HEK293T (cell line): ENCODE measurements around the gene RIBC2.
A peak's percentile ranks its signal among the peaks of the same experiment; 100 is the strongest.
"Not testable (repeated sequence)": the region's sequence is repeated elsewhere in the genome, so short reads cannot be mapped to it uniquely, and the experiment has no call there.

Experiments
- CTCF ChIA-PET: fragments of 350-600 bp; formaldehyde crosslinking; extraction: SDS; loops from one replicate; lab custom pipeline; 2021; ENCODE audit warnings: antibody characterized with exemption, inconsistent platforms; lab: Yijun Ruan, JAX
- POLR2A ChIA-PET: fragments of 350-600 bp; formaldehyde crosslinking; extraction: SDS; loops from one replicate; lab custom pipeline; 2020; ENCODE audit warnings: antibody characterized with exemption, inconsistent platforms; lab: Yijun Ruan, JAX
- DNase-seq: peaks from one replicate; pipeline ENCODE4 v3.0.0; 2012; ENCODE audit warnings: mixed read lengths; ENCODE audit errors: extremely low spot score
- ARNT ChIP-seq: fragments of 450-650 bp; IDR thresholded peaks from 2 replicates; pipeline ENCODE4 v1.6.1; 2017; ENCODE audit warnings: mild to moderate bottlenecking
- BHLHE40 ChIP-seq: fragments of 450-650 bp; IDR thresholded peaks from 2 replicates; pipeline ENCODE4 v1.6.1; 2016; ENCODE audit warnings: mild to moderate bottlenecking, moderate library complexity, borderline replicate concordance
- CTBP1 ChIP-seq: fragments of 450-650 bp; IDR thresholded peaks from 2 replicates; pipeline ENCODE4 v1.6.1; 2016; ENCODE audit warnings: borderline replicate concordance
- ELF4 ChIP-seq: fragments of 450-650 bp; IDR thresholded peaks from 2 replicates; pipeline ENCODE4 v1.6.1; 2017; ENCODE audit warnings: antibody characterized with exemption
- FOXA1 ChIP-seq: fragments of 450-650 bp; IDR thresholded peaks from 2 replicates; pipeline ENCODE4 v1.6.1; 2016; ENCODE audit warnings: mild to moderate bottlenecking
- FOXK2 ChIP-seq: fragments of 450-650 bp; IDR thresholded peaks from 2 replicates; pipeline ENCODE4 v1.6.1; 2016; ENCODE audit warnings: mild to moderate bottlenecking
- FOXM1 ChIP-seq: fragments of 450-650 bp; IDR thresholded peaks from 2 replicates; pipeline ENCODE4 v1.6.1; 2017; ENCODE audit warnings: mild to moderate bottlenecking, borderline replicate concordance
- HDGF ChIP-seq: fragments of 450-650 bp; IDR thresholded peaks from 2 replicates; pipeline ENCODE4 v1.6.1; 2017; ENCODE audit warnings: antibody characterized with exemption, borderline replicate concordance
- L3MBTL2 ChIP-seq: fragments of 450-650 bp; conservative IDR thresholded peaks from 2 replicates; pipeline ENCODE4 v1.6.1; 2016; ENCODE audit warnings: mild to moderate bottlenecking
- LEF1 ChIP-seq: fragments of 450-650 bp; IDR thresholded peaks from 2 replicates; pipeline ENCODE4 v1.6.1; 2017; ENCODE audit warnings: mild to moderate bottlenecking, borderline replicate concordance
- NFRKB ChIP-seq: fragments of 450-650 bp; IDR thresholded peaks from 2 replicates; pipeline ENCODE4 v1.6.1; 2016; ENCODE audit warnings: mild to moderate bottlenecking, moderate library complexity
- SP1 ChIP-seq: fragments of 450-650 bp; IDR thresholded peaks from 2 replicates; pipeline ENCODE4 v1.6.1; 2017
- SUZ12 ChIP-seq: fragments of 450-650 bp; IDR thresholded peaks from 2 replicates; pipeline ENCODE4 v1.6.1; 2016; ENCODE audit warnings: mild to moderate bottlenecking
- TARDBP ChIP-seq: fragments of 450-650 bp; IDR thresholded peaks from 2 replicates; pipeline ENCODE4 v1.6.1; 2016
- ZNF384 ChIP-seq: fragments of 450-650 bp; IDR thresholded peaks from 2 replicates; pipeline ENCODE4 v1.6.1; 2016
- TF ChIP-seq, protein P1 (sequence below): fragments of 450-650 bp; IDR thresholded peaks from 2 replicates; pipeline ENCODE4 v1.6.1; 2016

Gene RIBC2

DNA sequence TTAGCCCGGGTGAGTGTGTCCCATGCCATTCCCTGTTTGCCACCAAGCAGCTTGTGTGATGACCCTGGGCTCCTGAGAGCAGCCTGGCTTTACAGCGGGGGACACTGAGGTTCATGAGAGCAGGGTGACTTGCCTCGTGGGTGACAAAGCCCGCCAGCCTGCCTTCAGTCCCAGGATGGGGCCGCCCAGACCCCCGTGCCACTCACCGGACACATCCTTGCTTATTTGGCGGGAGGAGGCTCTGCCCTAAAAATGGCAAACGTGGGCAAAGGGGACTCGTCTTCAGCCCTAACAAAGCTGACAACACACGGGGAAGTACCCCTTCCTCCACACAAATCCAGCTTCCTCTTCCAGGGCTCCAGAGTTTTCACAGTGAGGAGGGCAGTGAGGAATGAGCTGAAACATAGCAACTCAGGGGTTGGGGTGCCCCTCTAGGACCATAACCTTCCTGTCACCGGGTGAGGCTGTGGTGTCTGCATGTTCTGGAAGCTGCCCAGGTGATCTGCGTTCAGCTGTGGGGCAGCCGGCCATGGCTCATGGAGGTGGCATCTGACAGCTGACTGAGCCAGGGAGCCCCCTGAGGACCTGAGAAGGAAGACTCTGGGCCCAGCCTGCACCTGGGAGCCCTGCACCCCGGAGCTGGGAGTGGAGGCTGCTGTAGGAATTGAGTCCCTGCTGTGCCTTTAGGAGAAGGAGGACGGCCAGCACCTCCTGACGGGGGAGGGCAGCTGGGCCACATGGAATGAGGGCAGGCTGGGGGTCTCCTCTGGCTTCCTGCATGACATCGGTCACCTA, 16.7 kb downstream of the RIBC2 start:
- POLR2A ChIA-PET, result no interaction called here
- CTCF ChIA-PET, result no interaction called here
- DNase-seq, result no peak
- TF ChIP-seq NFRKB, result no peak
- TF ChIP-seq FOXM1, result no peak
- TF ChIP-seq HDGF, result no peak
- TF ChIP-seq SUZ12, result no peak
- no peak for TF ChIP-seq L3MBTL2
- TF ChIP-seq ELF4, result no peak
- TF ChIP-seq CTBP1, result no peak
- TF ChIP-seq ARNT, result no peak
- TF ChIP-seq FOXA1, result no peak
- no peak for TF ChIP-seq BHLHE40
- TF ChIP-seq TARDBP, result no peak
- TF ChIP-seq SP1, result no peak
- TF ChIP-seq LEF1, result no peak
- no peak for TF ChIP-seq ZNF384
- TF ChIP-seq, protein P1, sequence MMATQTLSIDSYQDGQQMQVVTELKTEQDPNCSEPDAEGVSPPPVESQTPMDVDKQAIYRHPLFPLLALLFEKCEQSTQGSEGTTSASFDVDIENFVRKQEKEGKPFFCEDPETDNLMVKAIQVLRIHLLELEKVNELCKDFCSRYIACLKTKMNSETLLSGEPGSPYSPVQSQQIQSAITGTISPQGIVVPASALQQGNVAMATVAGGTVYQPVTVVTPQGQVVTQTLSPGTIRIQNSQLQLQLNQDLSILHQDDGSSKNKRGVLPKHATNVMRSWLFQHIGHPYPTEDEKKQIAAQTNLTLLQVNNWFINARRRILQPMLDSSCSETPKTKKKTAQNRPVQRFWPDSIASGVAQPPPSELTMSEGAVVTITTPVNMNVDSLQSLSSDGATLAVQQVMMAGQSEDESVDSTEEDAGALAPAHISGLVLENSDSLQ, result no peak
- TF ChIP-seq FOXK2, result no peak

DNA sequence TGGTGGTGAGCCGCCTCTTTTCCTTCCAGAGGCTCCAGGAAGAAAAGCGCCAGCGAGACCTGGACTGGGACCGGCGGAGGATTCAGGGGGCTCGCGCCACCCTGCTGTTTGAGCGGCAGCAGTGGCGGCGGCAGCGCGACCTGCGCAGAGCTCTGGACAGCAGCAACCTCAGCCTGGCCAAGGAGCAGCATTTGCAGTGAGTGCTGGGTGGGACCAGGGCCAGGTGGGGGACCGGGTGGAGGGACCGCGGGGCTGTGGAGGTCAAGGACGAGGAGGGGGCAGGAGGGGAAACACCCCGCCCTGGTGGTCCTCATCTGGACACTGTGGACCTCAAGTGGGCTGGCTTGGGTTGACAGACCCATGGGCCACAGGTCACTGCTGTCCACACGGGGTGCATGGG, 17.4 kb downstream of the RIBC2 start:
- POLR2A ChIA-PET, result no interaction called here
- CTCF ChIA-PET, result no interaction called here

DNA sequence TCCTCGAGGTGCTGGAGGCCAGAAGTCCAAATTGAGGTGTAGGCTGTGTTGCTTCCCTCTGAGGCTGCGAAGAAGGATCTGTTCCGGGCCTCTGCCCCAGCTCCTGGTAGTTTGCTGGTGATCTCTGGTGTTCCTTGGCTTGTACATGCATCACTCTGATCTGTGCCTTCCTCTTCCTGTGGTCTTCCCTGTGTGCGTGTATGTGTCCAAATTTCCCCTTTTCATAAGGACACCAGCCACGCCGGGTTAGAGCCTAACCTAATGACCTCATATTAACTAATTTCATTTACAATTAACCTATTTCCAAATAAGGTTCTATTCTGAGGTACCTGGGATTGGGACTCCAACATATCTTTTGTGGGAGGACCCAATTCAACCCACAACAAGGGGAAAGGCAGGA, 21.5 kb downstream of the RIBC2 start:
- TF ChIP-seq LEF1 (no peak), FOXM1 (no peak), ARNT (no peak), ZNF384 (no peak)
- POLR2A ChIA-PET, result no interaction called here
- no peak for DNase-seq
- CTCF ChIA-PET, result no interaction called here

More for the DNA sequence above, 17.4 kb downstream of the RIBC2 start:
- TF ChIP-seq BHLHE40, result no peak
- TF ChIP-seq FOXM1, result no peak
- TF ChIP-seq FOXK2, result no peak
- no peak for TF ChIP-seq HDGF
- TF ChIP-seq L3MBTL2, result no peak
- no peak for TF ChIP-seq TARDBP
- no peak for TF ChIP-seq ZNF384
- TF ChIP-seq CTBP1, result no peak
- no peak for TF ChIP-seq LEF1
- TF ChIP-seq ELF4, result no peak
- TF ChIP-seq, protein P1, result no peak
- TF ChIP-seq ARNT, result no peak
- TF ChIP-seq NFRKB, result no peak
- no peak for TF ChIP-seq FOXA1
- no peak for TF ChIP-seq SP1
- TF ChIP-seq SUZ12, result no peak
- no peak for DNase-seq

DNA sequence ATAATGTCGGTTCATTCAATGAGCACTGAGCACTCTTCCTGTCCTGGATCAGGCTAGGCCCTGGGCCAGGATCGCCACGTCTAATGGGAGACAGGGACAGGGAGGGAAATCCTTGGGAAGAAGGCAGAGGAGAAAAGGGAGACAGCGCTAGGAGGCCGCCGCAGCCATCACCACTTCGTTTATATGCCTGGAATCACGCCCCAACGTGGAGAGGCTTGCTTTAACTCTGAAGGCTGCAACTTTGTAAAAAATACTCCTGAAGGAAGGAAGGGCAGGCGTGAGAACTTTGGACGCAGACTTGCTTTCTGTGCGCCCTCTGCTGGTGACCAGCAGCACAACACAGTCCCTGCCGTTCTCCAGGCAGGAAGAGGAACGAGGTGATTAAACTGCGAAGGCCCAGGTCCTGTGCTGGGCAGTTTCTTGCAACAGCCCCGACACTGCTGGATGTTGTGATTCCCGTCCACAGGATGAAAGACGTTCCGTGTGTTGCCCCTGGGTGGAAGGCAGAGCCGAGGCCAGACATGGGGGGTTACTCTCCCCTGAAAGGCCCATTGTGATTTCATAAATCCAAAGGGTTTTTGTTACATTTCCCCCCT, 22.1 kb downstream of the RIBC2 start:
- no peak for TF ChIP-seq FOXA1
- peak; percentile 87 for TF ChIP-seq ZNF384
- TF ChIP-seq LEF1, result no peak
- TF ChIP-seq BHLHE40, result no peak
- no peak for TF ChIP-seq CTBP1
- TF ChIP-seq SP1, result no peak
- peak; percentile 47 for TF ChIP-seq L3MBTL2
- DNase-seq, result peak; percentile 87
- ChIA-PET CTCF (interaction anchor here (0.7 kb wide), 1 partner anchor 226 kb away, joined by 3 read pairs; no protein-coding TSS in a partner anchor), POLR2A (no interaction called here)

DNA sequence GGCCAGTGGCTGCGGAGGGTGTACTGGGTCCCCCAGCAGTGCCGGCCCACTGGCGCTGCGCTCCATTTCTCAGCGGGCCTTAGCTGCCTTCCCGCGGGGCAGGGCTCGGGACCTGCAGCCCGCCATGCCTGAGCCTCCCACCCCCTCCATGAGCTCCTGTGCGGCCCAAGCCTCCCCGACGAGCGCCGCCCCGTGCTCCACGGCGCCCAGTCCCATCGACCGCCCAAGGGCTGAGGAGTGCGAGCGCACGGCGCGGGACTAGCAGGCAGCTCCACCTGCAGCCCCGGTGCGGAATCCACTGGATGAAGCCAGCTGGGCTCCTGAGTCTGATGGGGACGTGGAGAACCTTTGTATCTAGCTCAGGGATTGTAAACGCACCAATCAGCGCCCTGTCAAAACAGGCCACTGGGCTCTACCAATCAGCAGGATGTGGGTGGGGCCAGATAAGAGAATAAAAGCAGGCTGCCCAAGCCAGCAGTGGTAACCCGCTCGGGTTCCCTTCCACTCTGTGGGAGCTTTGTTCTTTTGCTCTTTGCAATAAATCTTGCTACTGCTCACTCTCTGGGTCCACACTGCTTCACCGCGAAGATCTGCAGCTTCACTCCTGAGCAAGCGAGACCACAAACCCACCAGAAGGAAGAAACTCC, 23.5 kb downstream of the RIBC2 start:
- CTCF ChIA-PET, result interaction anchor here (1.1 kb wide), 1 partner anchor 78 kb away, joined by 3 read pairs; no protein-coding TSS in a partner anchor
- not testable (repeated sequence) for DNase-seq
- POLR2A ChIA-PET, result interaction anchor here (1.6 kb wide), 1 partner anchor 127 kb away, joined by 3 read pairs; the partner anchor contains the start of gene FAM118A

DNA sequence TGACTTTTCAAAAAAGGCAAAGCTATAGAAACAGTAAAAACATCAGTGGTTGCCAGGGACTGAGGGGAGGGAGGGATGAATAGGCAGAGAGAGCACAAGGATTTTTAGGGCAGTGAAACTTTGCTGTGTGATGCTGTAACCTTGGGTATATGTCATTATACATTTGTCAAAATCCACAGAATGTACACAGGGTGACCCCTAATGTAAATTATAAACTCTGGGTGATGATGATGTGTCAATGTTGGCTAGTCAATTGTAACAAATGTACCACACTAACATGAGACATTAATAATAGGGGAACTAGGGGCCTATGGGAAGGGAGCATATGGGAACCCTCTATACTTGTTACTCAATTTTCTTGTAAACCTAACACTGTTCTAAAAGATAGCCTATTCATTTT, 24.8 kb downstream of the RIBC2 start:
- CTCF ChIA-PET, result interaction anchor here (0.6 kb wide), 1 partner anchor 277 kb away, joined by 4 read pairs; no protein-coding TSS in a partner anchor
- TF ChIP-seq HDGF (no peak), TARDBP (no peak), FOXM1 (no peak), ELF4 (no peak), NFRKB (no peak), BHLHE40 (no peak), LEF1 (no peak), ARNT (no peak), FOXK2 (no peak), ZNF384 (no peak)

DNA sequence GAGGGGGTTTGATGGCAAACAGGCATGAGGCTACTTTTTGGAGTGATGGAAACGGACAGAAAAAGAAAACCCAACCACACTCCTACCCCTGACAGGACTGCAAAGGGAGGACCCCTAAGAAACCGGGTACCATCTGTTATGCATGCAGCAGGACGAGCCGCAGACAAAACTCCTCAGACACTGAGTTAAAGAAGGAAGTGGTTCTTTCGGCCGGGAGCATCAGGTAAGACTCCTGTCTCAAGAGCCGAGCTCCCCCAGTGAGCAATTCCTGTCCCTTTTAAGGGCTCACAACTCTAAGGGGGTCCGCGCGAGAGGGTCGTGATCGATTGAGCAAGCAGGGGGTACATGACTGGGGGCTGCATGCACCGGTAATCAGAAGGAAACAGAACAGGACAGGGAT, 27.2 kb downstream of the RIBC2 start:
- CTCF ChIA-PET, result interaction anchor here (1.0 to 2.0 kb wide), 4 partner anchors 96 to 114 kb away, joined by 3 to 11 read pairs (median 3); no protein-coding TSS in a partner anchor

More for the DNA sequence above, 24.8 kb downstream of the RIBC2 start:
- DNase-seq, result no peak
- POLR2A ChIA-PET, result interaction anchor here (1.6 kb wide), 1 partner anchor 128 kb away, joined by 3 read pairs; the partner anchor contains the start of gene FAM118A

More for the DNA sequence above, 27.2 kb downstream of the RIBC2 start:
- POLR2A ChIA-PET, DNase-seq: not testable (repeated sequence)
